HCT116 (cell line): Measurements from ENCODE around the gene PMAIP1. TPM values are rescaled to one million over a fixed set of nuclear protein-coding genes. Genes with fewer than 3 reads are reported as not detected.

Experiments used
- ATAC-seq: fragments of 200-7000 bp; cut with Tn5 transposase; 2 replicates; pipeline ENCODE4 v1.9.1; 2020; ENCODE audit warnings: mild to moderate bottlenecking, moderate library complexity
- BruUV-seq: library from RNA; stranded (reverse); fragments of 400-500 nt; replicated peaks from 2 replicates; lab custom pipeline; 2021; lab: Mats Ljungman, UMichigan
- CTCF ChIA-PET: fragments of 300-600 bp; sonication (Branson Sonifier 250); formaldehyde crosslinking; loops from one replicate; lab custom pipeline; 2021; ENCODE audit warnings: antibody characterized with exemption; lab: Charles Lee
- POLR2A ChIA-PET: fragments of 300-600, 350-600 bp; sonication (Branson Sonifier 250); formaldehyde crosslinking; loops from one replicate; lab custom pipeline; 2021; ENCODE audit warnings: antibody characterized with exemption; lab: Charles Lee
- RAD21 ChIA-PET, 2 experiments: fragments of 300-600 bp; sonication (Branson Sonifier 250); formaldehyde crosslinking; loops; one replicate each; lab custom pipeline; 2023; ENCODE audit warnings: low total read pairs in 2 of 2; ENCODE audit not compliant: uncharacterized antibody in 2 of 2, unreplicated experiment in 2 of 2, low non-redundant PET in 1 of 2; lab: Charles Lee
- DNase-seq: peaks from one replicate; pipeline ENCODE4 v3.0.0-alpha.2; 2010; ENCODE audit warnings: low read depth, low spot score
- H2AFZ ChIP-seq: fragments of 200-600 bp; shearing (Covaris generic), sonication (generic); 2 replicates; pipeline ENCODE4 v1.6.1; 2017; ENCODE audit warnings: low read depth, mixed run types, mixed read lengths, antibody characterized with exemption, low read length; ENCODE audit not compliant: poor library complexity, severe bottlenecking
- H3K27ac ChIP-seq: 2 replicates; pipeline ENCODE4 v1.5.1; 2012; ENCODE audit warnings: low read depth, low read length
- H3K27me3 ChIP-seq: fragments of 200-600 bp; sonication (generic); 2 replicates; pipeline ENCODE4 v1.6.1; 2016; ENCODE audit warnings: mixed run types, low read length, mixed read lengths; ENCODE audit not compliant: insufficient read depth
- H3K36me3 ChIP-seq, 2 experiments: fragments of 200-500 bp in 1 of 2; fragments of 200-600 bp in 1 of 2; sonication (Bioruptor generic) in 1 of 2; sonication (generic) in 1 of 2; 2 replicates each; pipeline versions ENCODE4 v1.5.1 to v1.6.1; 2014 to 2016; ENCODE audit warnings: low read length in 2 of 2, inconsistent platforms in 1 of 2, mixed read lengths in 1 of 2, mixed run types in 1 of 2; ENCODE audit not compliant: insufficient read depth in 2 of 2, control insufficient read depth in 1 of 2
- H3K4me1 ChIP-seq, 2 experiments: fragments of 200-600 bp in 1 of 2; sonication (generic) in 1 of 2; 2 replicates each; pipeline versions ENCODE4 v1.5.1 to v1.6.1; 2012 to 2017; ENCODE audit warnings: low read length in 2 of 2, inconsistent platforms in 1 of 2, mild to moderate bottlenecking in 1 of 2, mixed read lengths in 1 of 2, mixed run types in 1 of 2, moderate library complexity in 1 of 2; ENCODE audit not compliant: insufficient read depth in 2 of 2, control insufficient read depth in 1 of 2
- H3K4me2 ChIP-seq: fragments of 200-600 bp; sonication (generic); 2 replicates; pipeline ENCODE4 v1.6.1; 2017; ENCODE audit warnings: mixed run types, low read length, mixed read lengths
- H3K4me3 ChIP-seq, 2 experiments: fragments of 200-600 bp in 1 of 2; sonication (generic) in 1 of 2; replicated peaks in 1 of 2; 2 replicates each; pipeline ENCODE4 v1.5.1; 2011 to 2016; ENCODE audit warnings: low read length in 2 of 2, control low read depth in 1 of 2, low read depth in 1 of 2, mild to moderate bottlenecking in 1 of 2, mixed read lengths in 1 of 2, mixed run types in 1 of 2
- H3K79me2 ChIP-seq: fragments of 200-600 bp; sonication (generic); 2 replicates; pipeline ENCODE4 v1.6.1; 2017; ENCODE audit warnings: mild to moderate bottlenecking, mixed run types, low read length, moderate library complexity, mixed read lengths; ENCODE audit not compliant: insufficient read depth
- H3K9ac ChIP-seq: fragments of 200-600 bp; sonication (generic); 2 replicates; pipeline ENCODE4 v1.6.1; 2016; ENCODE audit warnings: low read length, mixed read lengths
- H3K9me2 ChIP-seq: fragments of 200-600 bp; sonication (generic), shearing (Covaris generic); 2 replicates; pipeline ENCODE4 v1.6.1; 2017; ENCODE audit warnings: mixed run types, mild to moderate bottlenecking, moderate library complexity; ENCODE audit not compliant: insufficient read depth
- H3K9me3 ChIP-seq, 2 experiments: fragments of 200-500 bp in 1 of 2; fragments of 200-600 bp in 1 of 2; sonication (Bioruptor generic) in 1 of 2; sonication (generic) in 1 of 2; 2 replicates each; pipeline ENCODE4 v1.6.1; 2014 to 2017; ENCODE audit warnings: low read length in 2 of 2, mixed read lengths in 2 of 2, inconsistent platforms in 1 of 2, low read depth in 1 of 2, mild to moderate bottlenecking in 1 of 2, mixed run types in 1 of 2, moderate library complexity in 1 of 2; ENCODE audit not compliant: control insufficient read depth in 1 of 2, insufficient read depth in 1 of 2
- H4K20me1 ChIP-seq: fragments of 200-600 bp; sonication (generic), shearing (Covaris generic); 2 replicates; pipeline ENCODE4 v1.6.1; 2017; ENCODE audit warnings: mixed run types, mild to moderate bottlenecking, moderate library complexity; ENCODE audit not compliant: insufficient read depth
- CBX3 ChIP-seq: IDR thresholded peaks from 2 replicates; pipeline ENCODE4 v1.6.1; 2012; ENCODE audit warnings: low read depth
- EGR1 ChIP-seq: IDR thresholded peaks from 2 replicates; pipeline ENCODE4 v1.6.1; 2012; ENCODE audit warnings: low read depth
- JUND ChIP-seq: IDR thresholded peaks from 2 replicates; pipeline ENCODE4 v1.6.1; 2012
- POLR2A ChIP-seq: IDR thresholded peaks from 2 replicates; pipeline ENCODE4 v1.7.0; 2011; ENCODE audit warnings: borderline replicate concordance; ENCODE audit not compliant: insufficient read depth, insufficient read length; ENCODE audit errors: extremely low read depth
- SIN3A ChIP-seq: IDR thresholded peaks from 2 replicates; pipeline ENCODE4 v1.6.1; 2012; ENCODE audit warnings: low read depth
- ZFX ChIP-seq: fragments of 450-650 bp; IDR thresholded peaks from 2 replicates; pipeline ENCODE4 v1.6.1; 2017
- ZNF274 ChIP-seq: fragments of 200-500 bp; sonication (Bioruptor generic); IDR thresholded peaks from 2 replicates; pipeline ENCODE4 v1.6.1; 2014; ENCODE audit warnings: mild to moderate bottlenecking, low read depth, low read length, inconsistent platforms
- intact Hi-C: fragments of 100-400 bp; cut with micrococcal nuclease; formaldehyde crosslinking; loops from 2 replicates; pipeline ENCODE4 v1.10.0; 2022
- total RNA-seq: library from RNA; stranded (reverse); gene quantifications from one replicate; pipeline ENCODE4 v1.2.1, GENCODE V29; 2021; ENCODE audit not compliant: unreplicated experiment
- TF ChIP-seq, protein P1 (sequence below): IDR thresholded peaks from 2 replicates; pipeline ENCODE4 v1.6.1; 2012
- TF ChIP-seq, protein P2 (sequence below): IDR thresholded peaks from 2 replicates; pipeline ENCODE4 v1.6.1; 2011; ENCODE audit warnings: mild to moderate bottlenecking, low read length, moderate library complexity; ENCODE audit not compliant: insufficient replicate concordance; ENCODE audit errors: extremely low read depth
- TF ChIP-seq, protein P3 (sequence below): IDR thresholded peaks from 2 replicates; pipeline ENCODE4 v1.6.1; 2012; ENCODE audit warnings: low read depth
- TF ChIP-seq, protein P4 (sequence below): IDR thresholded peaks from 2 replicates; pipeline ENCODE4 v1.6.1; 2012

Gene PMAIP1
- total RNA-seq, 1 experiment from 2014 or later = 66.7 TPM

DNA sequence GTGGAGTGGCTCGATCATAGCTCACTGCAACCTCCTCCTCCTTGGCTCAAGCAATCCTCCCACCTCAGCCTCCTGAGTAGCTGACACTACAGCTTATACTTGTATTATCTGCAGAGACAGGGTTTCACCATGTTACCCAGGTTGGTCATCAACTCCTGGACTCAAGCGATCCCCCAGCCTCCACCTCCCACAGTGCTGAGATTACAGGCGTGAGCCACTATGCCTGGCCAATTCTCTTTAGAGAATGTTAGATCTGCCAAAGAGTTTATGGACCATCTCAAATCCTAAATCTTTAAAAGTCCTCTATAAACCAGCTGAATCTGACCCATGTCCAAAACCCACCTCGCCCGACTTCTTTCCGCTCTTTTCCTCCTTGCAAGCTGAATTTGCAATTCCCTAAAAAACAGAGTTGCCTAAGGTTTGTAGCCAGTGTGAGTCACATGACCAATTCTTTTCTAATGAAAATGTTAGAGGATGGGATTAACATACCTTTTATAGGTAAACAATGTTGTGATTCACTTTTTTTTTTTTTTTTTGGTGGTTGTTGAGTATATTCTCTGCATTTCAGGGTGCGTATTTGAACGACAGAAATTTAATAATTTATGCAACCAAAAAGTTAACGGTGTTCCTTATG lies 2.4 kb upstream of the PMAIP1 start:
- Histone ChIP-seq H3K4me3 (no peak overlapping the region), H3K4me2 (no peak overlapping the region), H3K27me3 (no peaks in the 10 kb centered on the region), H3K79me2 (peaks cover 33% of the 10 kb centered on the region), H3K9me2 (no peaks in the 10 kb centered on the region), H3K27ac (no peak overlapping the region), H3K36me3 (peaks cover 0 to 6% of the 10 kb centered on the region in 2 experiments; a peak in 1 of 4 replicates), H3K4me1 (peaks cover 19 to 27% of the 10 kb centered on the region in 2 experiments), H3K9me3 (no peaks in the 10 kb centered on the region), H3K9ac (no peak overlapping the region), H4K20me1 (peaks cover 10% of the 10 kb centered on the region; the same call in 1 of the 2 replicates), H2AFZ (no peak overlapping the region)
- no TSS peak for BruUV-seq
- ChIA-PET POLR2A (no interaction called here), RAD21 (no interaction called here), CTCF (no interaction called here)
- no peak for TF ChIP-seq POLR2A
- TF ChIP-seq, protein P1, sequence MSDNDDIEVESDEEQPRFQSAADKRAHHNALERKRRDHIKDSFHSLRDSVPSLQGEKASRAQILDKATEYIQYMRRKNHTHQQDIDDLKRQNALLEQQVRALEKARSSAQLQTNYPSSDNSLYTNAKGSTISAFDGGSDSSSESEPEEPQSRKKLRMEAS = no peak
- TF ChIP-seq, protein P2, sequence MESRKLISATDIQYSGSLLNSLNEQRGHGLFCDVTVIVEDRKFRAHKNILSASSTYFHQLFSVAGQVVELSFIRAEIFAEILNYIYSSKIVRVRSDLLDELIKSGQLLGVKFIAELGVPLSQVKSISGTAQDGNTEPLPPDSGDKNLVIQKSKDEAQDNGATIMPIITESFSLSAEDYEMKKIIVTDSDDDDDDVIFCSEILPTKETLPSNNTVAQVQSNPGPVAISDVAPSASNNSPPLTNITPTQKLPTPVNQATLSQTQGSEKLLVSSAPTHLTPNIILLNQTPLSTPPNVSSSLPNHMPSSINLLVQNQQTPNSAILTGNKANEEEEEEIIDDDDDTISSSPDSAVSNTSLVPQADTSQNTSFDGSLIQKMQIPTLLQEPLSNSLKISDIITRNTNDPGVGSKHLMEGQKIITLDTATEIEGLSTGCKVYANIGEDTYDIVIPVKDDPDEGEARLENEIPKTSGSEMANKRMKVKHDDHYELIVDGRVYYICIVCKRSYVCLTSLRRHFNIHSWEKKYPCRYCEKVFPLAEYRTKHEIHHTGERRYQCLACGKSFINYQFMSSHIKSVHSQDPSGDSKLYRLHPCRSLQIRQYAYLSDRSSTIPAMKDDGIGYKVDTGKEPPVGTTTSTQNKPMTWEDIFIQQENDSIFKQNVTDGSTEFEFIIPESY = no peak
- TF ChIP-seq JUND = no peak
- TF ChIP-seq, protein P3, sequence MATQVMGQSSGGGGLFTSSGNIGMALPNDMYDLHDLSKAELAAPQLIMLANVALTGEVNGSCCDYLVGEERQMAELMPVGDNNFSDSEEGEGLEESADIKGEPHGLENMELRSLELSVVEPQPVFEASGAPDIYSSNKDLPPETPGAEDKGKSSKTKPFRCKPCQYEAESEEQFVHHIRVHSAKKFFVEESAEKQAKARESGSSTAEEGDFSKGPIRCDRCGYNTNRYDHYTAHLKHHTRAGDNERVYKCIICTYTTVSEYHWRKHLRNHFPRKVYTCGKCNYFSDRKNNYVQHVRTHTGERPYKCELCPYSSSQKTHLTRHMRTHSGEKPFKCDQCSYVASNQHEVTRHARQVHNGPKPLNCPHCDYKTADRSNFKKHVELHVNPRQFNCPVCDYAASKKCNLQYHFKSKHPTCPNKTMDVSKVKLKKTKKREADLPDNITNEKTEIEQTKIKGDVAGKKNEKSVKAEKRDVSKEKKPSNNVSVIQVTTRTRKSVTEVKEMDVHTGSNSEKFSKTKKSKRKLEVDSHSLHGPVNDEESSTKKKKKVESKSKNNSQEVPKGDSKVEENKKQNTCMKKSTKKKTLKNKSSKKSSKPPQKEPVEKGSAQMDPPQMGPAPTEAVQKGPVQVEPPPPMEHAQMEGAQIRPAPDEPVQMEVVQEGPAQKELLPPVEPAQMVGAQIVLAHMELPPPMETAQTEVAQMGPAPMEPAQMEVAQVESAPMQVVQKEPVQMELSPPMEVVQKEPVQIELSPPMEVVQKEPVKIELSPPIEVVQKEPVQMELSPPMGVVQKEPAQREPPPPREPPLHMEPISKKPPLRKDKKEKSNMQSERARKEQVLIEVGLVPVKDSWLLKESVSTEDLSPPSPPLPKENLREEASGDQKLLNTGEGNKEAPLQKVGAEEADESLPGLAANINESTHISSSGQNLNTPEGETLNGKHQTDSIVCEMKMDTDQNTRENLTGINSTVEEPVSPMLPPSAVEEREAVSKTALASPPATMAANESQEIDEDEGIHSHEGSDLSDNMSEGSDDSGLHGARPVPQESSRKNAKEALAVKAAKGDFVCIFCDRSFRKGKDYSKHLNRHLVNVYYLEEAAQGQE = no peak
- no peak for TF ChIP-seq CBX3
- TF ChIP-seq EGR1 = no peak
- TF ChIP-seq SIN3A = no peak
- TF ChIP-seq, protein P4, sequence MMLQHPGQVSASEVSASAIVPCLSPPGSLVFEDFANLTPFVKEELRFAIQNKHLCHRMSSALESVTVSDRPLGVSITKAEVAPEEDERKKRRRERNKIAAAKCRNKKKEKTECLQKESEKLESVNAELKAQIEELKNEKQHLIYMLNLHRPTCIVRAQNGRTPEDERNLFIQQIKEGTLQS = no peak
- no peak for TF ChIP-seq ZFX
- TF ChIP-seq ZNF274 = no peak
- intact Hi-C loops = no loop called here
- DNase-seq (no peak), ATAC-seq (no peak)
